HCT116 (cell line): ENCODE measurements around the gene EHBP1. TPM values are rescaled to one million over a fixed set of nuclear protein-coding genes. Genes with fewer than 3 reads are reported as not detected.

Experiments used
- ATAC-seq: fragments of 200-7000 bp; cut with Tn5 transposase; 2 replicates; pipeline ENCODE4 v1.9.1; 2020; ENCODE audit warnings: mild to moderate bottlenecking, moderate library complexity
- BruUV-seq: library from RNA; stranded (reverse); fragments of 400-500 nt; replicated peaks from 2 replicates; lab custom pipeline; 2021; lab: Mats Ljungman, UMichigan
- CTCF ChIA-PET: fragments of 300-600 bp; sonication (Branson Sonifier 250); formaldehyde crosslinking; loops from one replicate; lab custom pipeline; 2021; ENCODE audit warnings: antibody characterized with exemption; lab: Charles Lee
- POLR2A ChIA-PET: fragments of 300-600, 350-600 bp; sonication (Branson Sonifier 250); formaldehyde crosslinking; loops from one replicate; lab custom pipeline; 2021; ENCODE audit warnings: antibody characterized with exemption; lab: Charles Lee
- RAD21 ChIA-PET, 2 experiments: fragments of 300-600 bp; sonication (Branson Sonifier 250); formaldehyde crosslinking; loops; one replicate each; lab custom pipeline; 2023; ENCODE audit warnings: low total read pairs in 2 of 2; ENCODE audit not compliant: uncharacterized antibody in 2 of 2, unreplicated experiment in 2 of 2, low non-redundant PET in 1 of 2; lab: Charles Lee
- DNase-seq: peaks from one replicate; pipeline ENCODE4 v3.0.0-alpha.2; 2010; ENCODE audit warnings: low read depth, low spot score
- H2AFZ ChIP-seq: fragments of 200-600 bp; shearing (Covaris generic), sonication (generic); 2 replicates; pipeline ENCODE4 v1.6.1; 2017; ENCODE audit warnings: low read depth, mixed run types, mixed read lengths, antibody characterized with exemption, low read length; ENCODE audit not compliant: poor library complexity, severe bottlenecking
- H3K27ac ChIP-seq: 2 replicates; pipeline ENCODE4 v1.5.1; 2012; ENCODE audit warnings: low read depth, low read length
- H3K27me3 ChIP-seq: fragments of 200-600 bp; sonication (generic); 2 replicates; pipeline ENCODE4 v1.6.1; 2016; ENCODE audit warnings: mixed run types, low read length, mixed read lengths; ENCODE audit not compliant: insufficient read depth
- H3K36me3 ChIP-seq, 2 experiments: fragments of 200-500 bp in 1 of 2; fragments of 200-600 bp in 1 of 2; sonication (Bioruptor generic) in 1 of 2; sonication (generic) in 1 of 2; 2 replicates each; pipeline versions ENCODE4 v1.5.1 to v1.6.1; 2014 to 2016; ENCODE audit warnings: low read length in 2 of 2, inconsistent platforms in 1 of 2, mixed read lengths in 1 of 2, mixed run types in 1 of 2; ENCODE audit not compliant: insufficient read depth in 2 of 2, control insufficient read depth in 1 of 2
- H3K4me1 ChIP-seq, 2 experiments: fragments of 200-600 bp in 1 of 2; sonication (generic) in 1 of 2; 2 replicates each; pipeline versions ENCODE4 v1.5.1 to v1.6.1; 2012 to 2017; ENCODE audit warnings: low read length in 2 of 2, inconsistent platforms in 1 of 2, mild to moderate bottlenecking in 1 of 2, mixed read lengths in 1 of 2, mixed run types in 1 of 2, moderate library complexity in 1 of 2; ENCODE audit not compliant: insufficient read depth in 2 of 2, control insufficient read depth in 1 of 2
- H3K4me2 ChIP-seq: fragments of 200-600 bp; sonication (generic); 2 replicates; pipeline ENCODE4 v1.6.1; 2017; ENCODE audit warnings: mixed run types, low read length, mixed read lengths
- H3K4me3 ChIP-seq, 2 experiments: fragments of 200-600 bp in 1 of 2; sonication (generic) in 1 of 2; replicated peaks in 1 of 2; 2 replicates each; pipeline ENCODE4 v1.5.1; 2011 to 2016; ENCODE audit warnings: low read length in 2 of 2, control low read depth in 1 of 2, low read depth in 1 of 2, mild to moderate bottlenecking in 1 of 2, mixed read lengths in 1 of 2, mixed run types in 1 of 2
- H3K79me2 ChIP-seq: fragments of 200-600 bp; sonication (generic); 2 replicates; pipeline ENCODE4 v1.6.1; 2017; ENCODE audit warnings: mild to moderate bottlenecking, mixed run types, low read length, moderate library complexity, mixed read lengths; ENCODE audit not compliant: insufficient read depth
- H3K9ac ChIP-seq: fragments of 200-600 bp; sonication (generic); 2 replicates; pipeline ENCODE4 v1.6.1; 2016; ENCODE audit warnings: low read length, mixed read lengths
- H3K9me2 ChIP-seq: fragments of 200-600 bp; sonication (generic), shearing (Covaris generic); 2 replicates; pipeline ENCODE4 v1.6.1; 2017; ENCODE audit warnings: mixed run types, mild to moderate bottlenecking, moderate library complexity; ENCODE audit not compliant: insufficient read depth
- H3K9me3 ChIP-seq, 2 experiments: fragments of 200-500 bp in 1 of 2; fragments of 200-600 bp in 1 of 2; sonication (Bioruptor generic) in 1 of 2; sonication (generic) in 1 of 2; 2 replicates each; pipeline ENCODE4 v1.6.1; 2014 to 2017; ENCODE audit warnings: low read length in 2 of 2, mixed read lengths in 2 of 2, inconsistent platforms in 1 of 2, low read depth in 1 of 2, mild to moderate bottlenecking in 1 of 2, mixed run types in 1 of 2, moderate library complexity in 1 of 2; ENCODE audit not compliant: control insufficient read depth in 1 of 2, insufficient read depth in 1 of 2
- H4K20me1 ChIP-seq: fragments of 200-600 bp; sonication (generic), shearing (Covaris generic); 2 replicates; pipeline ENCODE4 v1.6.1; 2017; ENCODE audit warnings: mixed run types, mild to moderate bottlenecking, moderate library complexity; ENCODE audit not compliant: insufficient read depth
- CEBPB ChIP-seq: IDR thresholded peaks from 2 replicates; pipeline ENCODE4 v1.6.1; 2012; ENCODE audit warnings: low read depth
- ELF1 ChIP-seq: IDR thresholded peaks from 2 replicates; pipeline ENCODE4 v1.6.1; 2012; ENCODE audit warnings: low read depth, borderline replicate concordance
- EZH2phosphoT487 ChIP-seq: fragments of 200-600 bp; IDR thresholded peaks from 2 replicates; pipeline ENCODE4 v1.6.1; 2018; ENCODE audit warnings: antibody characterized with exemption, borderline replicate concordance
- JUND ChIP-seq: IDR thresholded peaks from 2 replicates; pipeline ENCODE4 v1.6.1; 2012
- POLR2A ChIP-seq: IDR thresholded peaks from 2 replicates; pipeline ENCODE4 v1.7.0; 2011; ENCODE audit warnings: borderline replicate concordance; ENCODE audit not compliant: insufficient read depth, insufficient read length; ENCODE audit errors: extremely low read depth
- POLR2AphosphoS5 ChIP-seq: IDR thresholded peaks from 2 replicates; pipeline ENCODE4 v1.6.1; 2011; ENCODE audit warnings: mild to moderate bottlenecking, low read depth, low read length, moderate library complexity
- RAD21 ChIP-seq: IDR thresholded peaks from 2 replicates; pipeline ENCODE4 v1.6.1; 2012; ENCODE audit warnings: low read depth, mild to moderate bottlenecking
- SIN3A ChIP-seq: IDR thresholded peaks from 2 replicates; pipeline ENCODE4 v1.6.1; 2012; ENCODE audit warnings: low read depth
- SRF ChIP-seq: IDR thresholded peaks from 2 replicates; pipeline ENCODE4 v1.6.1; 2012; ENCODE audit warnings: low read depth
- TCF7L2 ChIP-seq: IDR thresholded peaks from 2 replicates; pipeline ENCODE4 v1.7.0; 2011; ENCODE audit warnings: borderline replicate concordance, inconsistent platforms; ENCODE audit not compliant: insufficient read depth, insufficient read length; ENCODE audit errors: extremely low read depth
- YY1 ChIP-seq: IDR thresholded peaks from 2 replicates; pipeline ENCODE4 v1.6.1; 2011; ENCODE audit warnings: low read length, low read depth, moderate library complexity, mild to moderate bottlenecking; ENCODE audit not compliant: insufficient replicate concordance; ENCODE audit errors: extremely low read depth
- ZFX ChIP-seq: fragments of 450-650 bp; IDR thresholded peaks from 2 replicates; pipeline ENCODE4 v1.6.1; 2017
- ZNF274 ChIP-seq: fragments of 200-500 bp; sonication (Bioruptor generic); IDR thresholded peaks from 2 replicates; pipeline ENCODE4 v1.6.1; 2014; ENCODE audit warnings: mild to moderate bottlenecking, low read depth, low read length, inconsistent platforms
- intact Hi-C: fragments of 100-400 bp; cut with micrococcal nuclease; formaldehyde crosslinking; loops from 2 replicates; pipeline ENCODE4 v1.10.0; 2022
- total RNA-seq: library from RNA; stranded (reverse); gene quantifications from one replicate; pipeline ENCODE4 v1.2.1, GENCODE V29; 2021; ENCODE audit not compliant: unreplicated experiment
- TF ChIP-seq, protein P1 (sequence below): IDR thresholded peaks from 2 replicates; pipeline ENCODE4 v1.6.1; 2011; ENCODE audit warnings: mild to moderate bottlenecking, low read length, moderate library complexity; ENCODE audit not compliant: insufficient replicate concordance; ENCODE audit errors: extremely low read depth
- TF ChIP-seq, protein P2 (sequence below): IDR thresholded peaks from 2 replicates; pipeline ENCODE4 v1.6.1; 2012
- TF ChIP-seq, protein P3 (sequence below): IDR thresholded peaks from 2 replicates; pipeline ENCODE4 v1.6.1; 2012
- TF ChIP-seq, protein P4 (sequence below), 3 experiments: fragments of 200-600 bp in 1 of 3; sonication (generic) in 1 of 3; IDR thresholded peaks in 2 of 3; conservative IDR thresholded peaks in 1 of 3; 2 replicates each; pipeline ENCODE4 v1.5.1; 2012 to 2017; ENCODE audit warnings: low read depth in 2 of 3, low read length in 2 of 3, antibody characterized with exemption in 1 of 3, borderline replicate concordance in 1 of 3, control low read depth in 1 of 3, mild to moderate bottlenecking in 1 of 3, mixed read lengths in 1 of 3, mixed run types in 1 of 3, moderate library complexity in 1 of 3; ENCODE audit not compliant: insufficient read depth in 1 of 3

Gene EHBP1
- total RNA-seq, 1 experiment from 2014 or later: 89.9 TPM

DNA sequence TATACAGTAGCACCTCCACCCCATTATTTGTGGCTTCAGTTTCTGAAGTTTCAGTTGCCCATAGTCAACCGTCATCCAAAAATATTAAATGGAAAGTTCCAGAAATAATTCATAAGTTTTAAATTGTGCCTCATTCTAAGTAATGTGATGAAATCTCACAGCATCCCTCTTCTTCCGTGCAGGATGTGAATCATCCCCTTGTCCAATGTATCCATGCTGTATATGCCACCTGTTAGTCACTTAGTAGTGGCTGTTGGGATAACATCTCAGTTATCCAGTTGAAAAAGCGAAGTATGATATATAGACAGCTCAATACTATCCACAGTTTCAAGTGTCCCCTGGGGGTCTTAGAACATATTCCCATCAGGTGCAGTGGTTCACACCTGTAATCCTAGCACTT, 226.0 kb downstream of the EHBP1 start:
- H3K9me2 ChIP-seq: no peaks in the 10 kb centered on the region
- CTCF ChIA-PET: no interaction called here
- no peak overlapping the region for H3K4me2 ChIP-seq
- DNase-seq (no peak), ATAC-seq (no peak)
- H3K9ac ChIP-seq: no peak overlapping the region
- no TSS peak for BruUV-seq
- H2AFZ ChIP-seq: no peak overlapping the region
- H3K9me3 ChIP-seq: no peaks in the 10 kb centered on the region
- no peak for TF ChIP-seq EZH2phosphoT487
- TF ChIP-seq, protein P1, sequence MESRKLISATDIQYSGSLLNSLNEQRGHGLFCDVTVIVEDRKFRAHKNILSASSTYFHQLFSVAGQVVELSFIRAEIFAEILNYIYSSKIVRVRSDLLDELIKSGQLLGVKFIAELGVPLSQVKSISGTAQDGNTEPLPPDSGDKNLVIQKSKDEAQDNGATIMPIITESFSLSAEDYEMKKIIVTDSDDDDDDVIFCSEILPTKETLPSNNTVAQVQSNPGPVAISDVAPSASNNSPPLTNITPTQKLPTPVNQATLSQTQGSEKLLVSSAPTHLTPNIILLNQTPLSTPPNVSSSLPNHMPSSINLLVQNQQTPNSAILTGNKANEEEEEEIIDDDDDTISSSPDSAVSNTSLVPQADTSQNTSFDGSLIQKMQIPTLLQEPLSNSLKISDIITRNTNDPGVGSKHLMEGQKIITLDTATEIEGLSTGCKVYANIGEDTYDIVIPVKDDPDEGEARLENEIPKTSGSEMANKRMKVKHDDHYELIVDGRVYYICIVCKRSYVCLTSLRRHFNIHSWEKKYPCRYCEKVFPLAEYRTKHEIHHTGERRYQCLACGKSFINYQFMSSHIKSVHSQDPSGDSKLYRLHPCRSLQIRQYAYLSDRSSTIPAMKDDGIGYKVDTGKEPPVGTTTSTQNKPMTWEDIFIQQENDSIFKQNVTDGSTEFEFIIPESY: no peak
- no peaks in the 10 kb centered on the region for H3K27me3 ChIP-seq
- RAD21 ChIA-PET: no interaction called here
- no peaks in the 10 kb centered on the region for H3K4me1 ChIP-seq
- H3K27ac ChIP-seq: no peak overlapping the region
- intact Hi-C loops: no loop called here
- no peaks in the 10 kb centered on the region; the same call in 1 of the 2 replicates for H3K79me2 ChIP-seq
- no peak overlapping the region for H3K4me3 ChIP-seq
- POLR2A ChIA-PET: no interaction called here
- no peaks in the 10 kb centered on the region for H4K20me1 ChIP-seq
- H3K36me3 ChIP-seq: no peaks in the 10 kb centered on the region

DNA sequence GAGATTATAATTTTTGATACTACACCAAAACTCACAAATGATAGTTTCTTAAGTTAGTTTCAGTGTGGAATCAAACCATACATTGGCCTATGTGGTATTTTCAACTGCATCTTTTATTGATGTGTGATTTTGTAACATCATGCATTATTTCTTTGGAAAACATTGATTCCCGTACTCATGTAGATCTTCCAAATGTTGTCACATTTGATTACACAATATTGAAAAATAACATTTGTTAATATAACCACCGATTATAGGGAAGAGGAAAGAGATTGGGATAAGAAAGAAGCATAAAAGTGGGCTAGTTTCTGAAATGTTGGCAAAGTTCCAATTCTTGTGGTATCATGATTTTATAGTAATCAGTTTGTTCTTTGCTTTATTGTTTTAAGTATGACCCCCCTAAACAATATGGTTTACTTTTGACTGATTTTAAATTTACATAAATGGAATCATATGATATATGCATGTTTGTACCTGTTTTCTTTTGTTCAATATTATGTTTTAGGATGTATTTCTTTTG, 227.9 kb downstream of the EHBP1 start:
- intact Hi-C loops: no loop called here
- Histone ChIP-seq H3K4me3 (no peak overlapping the region), H3K27ac (no peak overlapping the region), H3K9me2 (no peaks in the 10 kb centered on the region), H3K9me3 (no peaks in the 10 kb centered on the region), H3K27me3 (no peaks in the 10 kb centered on the region), H4K20me1 (no peaks in the 10 kb centered on the region), H3K36me3 (no peaks in the 10 kb centered on the region), H3K79me2 (no peaks in the 10 kb centered on the region; the same call in 1 of the 2 replicates), H3K9ac (no peak overlapping the region), H3K4me1 (no peaks in the 10 kb centered on the region), H2AFZ (no peak overlapping the region), H3K4me2 (no peak overlapping the region)
- ATAC-seq (no peak), DNase-seq (no peak)
- TF ChIP-seq JUND: no peak
- TF ChIP-seq ZNF274: no peak
- no peak for TF ChIP-seq TCF7L2
- TF ChIP-seq SRF: no peak
- TF ChIP-seq ELF1: no peak
- TF ChIP-seq RAD21: no peak
- TF ChIP-seq CEBPB: no peak
- TF ChIP-seq YY1: no peak
- TF ChIP-seq POLR2A: no peak
- no peak for TF ChIP-seq SIN3A
- no peak for TF ChIP-seq POLR2AphosphoS5
- TF ChIP-seq EZH2phosphoT487: no peak
- TF ChIP-seq, protein P2, sequence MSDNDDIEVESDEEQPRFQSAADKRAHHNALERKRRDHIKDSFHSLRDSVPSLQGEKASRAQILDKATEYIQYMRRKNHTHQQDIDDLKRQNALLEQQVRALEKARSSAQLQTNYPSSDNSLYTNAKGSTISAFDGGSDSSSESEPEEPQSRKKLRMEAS: no peak
- TF ChIP-seq, protein P3, sequence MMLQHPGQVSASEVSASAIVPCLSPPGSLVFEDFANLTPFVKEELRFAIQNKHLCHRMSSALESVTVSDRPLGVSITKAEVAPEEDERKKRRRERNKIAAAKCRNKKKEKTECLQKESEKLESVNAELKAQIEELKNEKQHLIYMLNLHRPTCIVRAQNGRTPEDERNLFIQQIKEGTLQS: no peak
- TF ChIP-seq, protein P4, sequence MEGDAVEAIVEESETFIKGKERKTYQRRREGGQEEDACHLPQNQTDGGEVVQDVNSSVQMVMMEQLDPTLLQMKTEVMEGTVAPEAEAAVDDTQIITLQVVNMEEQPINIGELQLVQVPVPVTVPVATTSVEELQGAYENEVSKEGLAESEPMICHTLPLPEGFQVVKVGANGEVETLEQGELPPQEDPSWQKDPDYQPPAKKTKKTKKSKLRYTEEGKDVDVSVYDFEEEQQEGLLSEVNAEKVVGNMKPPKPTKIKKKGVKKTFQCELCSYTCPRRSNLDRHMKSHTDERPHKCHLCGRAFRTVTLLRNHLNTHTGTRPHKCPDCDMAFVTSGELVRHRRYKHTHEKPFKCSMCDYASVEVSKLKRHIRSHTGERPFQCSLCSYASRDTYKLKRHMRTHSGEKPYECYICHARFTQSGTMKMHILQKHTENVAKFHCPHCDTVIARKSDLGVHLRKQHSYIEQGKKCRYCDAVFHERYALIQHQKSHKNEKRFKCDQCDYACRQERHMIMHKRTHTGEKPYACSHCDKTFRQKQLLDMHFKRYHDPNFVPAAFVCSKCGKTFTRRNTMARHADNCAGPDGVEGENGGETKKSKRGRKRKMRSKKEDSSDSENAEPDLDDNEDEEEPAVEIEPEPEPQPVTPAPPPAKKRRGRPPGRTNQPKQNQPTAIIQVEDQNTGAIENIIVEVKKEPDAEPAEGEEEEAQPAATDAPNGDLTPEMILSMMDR (IDR thresholded peaks at IDR 0.05 in 2 of 3, conservative IDR thresholded peaks at IDR 0.05 in 1 of 3; ENCODE audit: borderline replicate concordance in 1 of 3, insufficient read depth in 1 of 3, low read depth in 2 of 3, low read length in 2 of 3): no peak
- no peak for TF ChIP-seq ZFX
- ChIA-PET CTCF (no interaction called here), POLR2A (no interaction called here), RAD21 (no interaction called here)
- no TSS peak for BruUV-seq
